Loucy (cell line): ENCODE data around the gene LHFPL6.

Experiments
- CTCF ChIP-seq: fragments of 200-600 bp; sonication (generic); conservative IDR thresholded peaks from 2 replicates; pipeline ENCODE4 v1.5.1; 2014; ENCODE audit warnings: mild to moderate bottlenecking, antibody characterized with exemption, low read length
- EZH2phosphoT487 ChIP-seq: fragments of 200-600 bp; IDR thresholded peaks from 2 replicates; pipeline ENCODE4 v1.6.1; 2018; ENCODE audit warnings: antibody characterized with exemption, mild to moderate bottlenecking, moderate library complexity, borderline replicate concordance

GRCh38 chr13:39586958-39587605 is 15.9 kb downstream of the LHFPL6 start:
- no peak for TF ChIP-seq CTCF
- TF ChIP-seq EZH2phosphoT487 = no peak
